ENCODE results near the gene DAB2IP.

DAB2IP gene

DNA sequence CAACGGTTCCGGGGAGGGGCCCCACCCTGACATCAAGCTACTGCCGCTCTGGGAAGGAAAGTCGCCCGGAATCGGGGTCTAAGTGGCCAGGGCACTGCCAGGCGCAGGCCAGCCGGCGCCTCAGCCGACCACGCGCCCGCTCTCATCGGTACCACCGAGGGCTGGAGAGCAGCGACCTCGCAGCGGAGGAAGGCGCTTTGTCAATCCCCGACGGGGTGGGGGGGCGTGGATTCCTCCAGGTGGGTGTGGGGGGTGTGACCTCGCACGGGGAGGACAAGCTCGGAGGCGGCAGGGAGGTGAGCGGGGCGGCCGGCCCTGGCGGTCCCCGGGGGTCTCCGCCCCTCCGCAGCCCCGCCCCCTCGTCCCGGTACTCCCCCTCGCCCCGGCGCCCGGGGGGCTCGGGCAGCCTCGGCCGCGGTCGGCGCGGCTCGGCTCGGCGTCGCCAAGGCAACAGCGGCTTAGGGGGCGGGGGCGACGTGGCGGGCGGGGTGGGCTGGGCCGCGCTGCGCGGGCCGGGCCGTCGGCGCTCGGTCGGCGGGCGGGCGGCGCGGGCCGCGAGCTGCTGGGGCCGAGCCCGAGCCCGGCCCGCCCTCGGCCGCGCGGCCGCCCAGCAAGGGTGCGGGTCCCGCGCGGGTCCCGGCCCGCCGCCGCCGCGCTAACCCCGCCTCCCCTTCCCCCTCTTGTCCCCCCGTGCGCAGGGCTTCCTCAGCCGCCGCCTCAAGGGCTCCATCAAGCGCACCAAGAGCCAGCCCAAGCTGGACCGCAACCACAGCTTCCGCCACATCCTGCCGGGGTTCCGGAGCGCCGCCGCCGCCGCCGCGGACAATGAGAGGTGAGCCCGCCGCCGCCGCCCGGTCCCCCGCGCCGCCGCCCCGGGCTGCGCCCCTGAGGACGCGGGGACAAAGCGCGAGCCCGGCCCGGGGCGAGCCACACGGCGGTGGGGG lies 47.5 kb downstream of the DAB2IP start:
- Mint-ChIP-seq H3K36me3 (ENCODE audit: insufficient read depth) (no peaks in the 10 kb centered on the region), H3K4me1 (peaks cover 22% of the 10 kb centered on the region), H3K27ac (ENCODE audit: low read depth) (no peak overlapping the region), H3K9me3 (no peaks in the 10 kb centered on the region), H3K27me3 (peaks cover 20% of the 10 kb centered on the region), H3K4me3 (peak overlapping the region; percentile 54)
- DNase-seq (ENCODE audit: low spot score in 2 of 2) (peak; percentile 24 to 56), ATAC-seq (replicated peaks; ENCODE audit: extremely low read depth, poor library complexity, severe bottlenecking) (peak; percentile 80)

GRCh38 chr9:121699571-121700164 lies 48.2 kb downstream of the DAB2IP start:
- peak; percentile 21 for ATAC-seq (replicated peaks; ENCODE audit: extremely low read depth, poor library complexity, severe bottlenecking)

GRCh38 chr9:121700165-121700831 lies 48.9 kb downstream of the DAB2IP start:
- Mint-ChIP-seq H3K36me3 (ENCODE audit: insufficient read depth) (no peaks in the 10 kb centered on the region), H3K27me3 (peaks cover 20% of the 10 kb centered on the region), H3K4me3 (peak overlapping the region; percentile 52), H3K27ac (ENCODE audit: low read depth) (no peak overlapping the region), H3K4me1 (peaks cover 22% of the 10 kb centered on the region), H3K9me3 (no peaks in the 10 kb centered on the region)
- peak in 1 of 2 donors; percentile 13 for DNase-seq (ENCODE audit: low spot score in 2 of 2)
- no peak for ATAC-seq (replicated peaks; ENCODE audit: extremely low read depth, poor library complexity, severe bottlenecking)

More at GRCh38 chr9:121699571-121700164, 48.2 kb downstream of the DAB2IP start:
- DNase-seq (ENCODE audit: low spot score in 2 of 2): no peak
- Mint-ChIP-seq H3K9me3 (no peaks in the 10 kb centered on the region), H3K4me1 (peaks cover 22% of the 10 kb centered on the region), H3K4me3 (peak overlapping the region; percentile 52), H3K27me3 (peaks cover 20% of the 10 kb centered on the region), H3K27ac (ENCODE audit: low read depth) (no peak overlapping the region), H3K36me3 (ENCODE audit: insufficient read depth) (no peaks in the 10 kb centered on the region)

- no peak for ATAC-seq (replicated peaks; ENCODE audit: extremely low read depth, poor library complexity, severe bottlenecking)
- Mint-ChIP-seq H3K4me1 (peaks cover 22% of the 10 kb centered on the region), H3K27me3 (peaks cover 20% of the 10 kb centered on the region), H3K27ac (ENCODE audit: low read depth) (no peak overlapping the region), H3K4me3 (no peak overlapping the region), H3K36me3 (ENCODE audit: insufficient read depth) (no peaks in the 10 kb centered on the region), H3K9me3 (no peaks in the 10 kb centered on the region)
- DNase-seq (ENCODE audit: low spot score in 2 of 2): no peak
Measured at GRCh38 chr9:121700832-121701419, 49.5 kb downstream of the DAB2IP start.

DNA sequence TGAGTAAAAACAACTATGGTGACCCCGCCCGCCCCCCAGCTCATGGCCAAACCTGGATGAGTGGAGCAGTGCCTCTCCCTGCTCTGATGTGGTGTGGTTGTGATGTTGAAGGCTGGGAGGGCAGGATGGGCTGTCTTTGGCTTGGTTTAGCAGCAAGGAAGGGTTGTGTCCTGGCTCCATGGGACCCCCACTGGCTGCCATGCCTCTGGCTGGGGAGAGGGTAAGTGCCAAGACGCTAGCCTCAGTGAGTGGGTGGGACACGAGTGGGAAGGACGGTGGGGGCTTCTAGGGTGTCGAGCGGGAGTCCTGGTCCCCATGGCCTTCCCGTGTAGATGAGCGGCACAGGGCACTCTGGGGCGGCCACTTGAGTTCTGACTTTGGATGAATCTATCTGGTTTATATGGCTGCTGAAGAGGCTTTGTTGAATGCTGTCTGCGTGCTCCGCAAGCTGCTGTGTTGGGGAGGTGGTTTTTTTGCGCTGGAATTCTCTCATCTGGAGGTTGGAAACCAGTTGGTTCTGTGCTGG lies 50.4 kb downstream of the DAB2IP start:
- Mint-ChIP-seq H3K9me3 (no peaks in the 10 kb centered on the region), H3K27me3 (peaks cover 15% of the 10 kb centered on the region), H3K36me3 (ENCODE audit: insufficient read depth) (no peaks in the 10 kb centered on the region), H3K4me1 (peaks cover 20% of the 10 kb centered on the region), H3K4me3 (no peak overlapping the region), H3K27ac (ENCODE audit: low read depth) (no peak overlapping the region)
- ATAC-seq (replicated peaks; ENCODE audit: extremely low read depth, poor library complexity, severe bottlenecking) (no peak), DNase-seq (ENCODE audit: low spot score in 2 of 2) (no peak)

DNA sequence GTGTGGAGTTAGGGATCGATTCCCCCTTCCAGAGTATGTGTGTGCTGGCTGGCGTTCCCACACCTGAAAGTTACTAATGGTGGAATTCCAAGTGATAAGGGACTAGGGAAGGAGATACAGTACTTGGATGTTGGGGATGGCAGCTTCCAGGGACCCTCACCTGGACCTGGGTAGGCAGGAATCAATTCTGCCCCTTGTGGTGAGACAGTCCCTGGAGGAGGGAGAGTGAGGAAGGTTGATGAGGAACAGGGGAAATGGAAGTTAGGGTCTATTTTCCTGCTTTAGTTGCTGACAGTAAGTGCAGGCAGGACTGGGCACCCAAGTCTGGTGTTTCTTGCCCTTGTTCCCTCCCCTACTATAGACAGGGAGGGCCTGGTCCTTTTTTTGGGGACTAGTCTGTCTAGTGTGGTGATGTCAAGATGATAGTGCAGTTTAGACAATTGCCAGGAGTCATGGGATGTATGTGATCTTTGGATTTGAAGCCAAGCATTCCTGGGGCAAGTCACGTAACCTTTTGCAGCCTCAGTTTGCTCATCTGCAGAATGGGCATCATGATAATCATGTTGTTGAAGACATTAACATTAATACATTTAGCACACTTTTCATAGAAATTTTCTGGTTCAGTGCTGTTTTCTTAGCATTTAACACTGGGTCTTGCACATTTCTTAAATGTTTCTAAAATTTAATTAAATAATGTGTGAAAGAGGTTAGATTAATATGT lies 51.7 kb downstream of the DAB2IP start:
- H3K27ac Mint-ChIP-seq (ENCODE audit: low read depth): no peak overlapping the region
- no peaks in the 10 kb centered on the region for H3K36me3 Mint-ChIP-seq (ENCODE audit: insufficient read depth)
- no peak for ATAC-seq (replicated peaks; ENCODE audit: extremely low read depth, poor library complexity, severe bottlenecking)
- DNase-seq (ENCODE audit: low spot score in 2 of 2): no peak
- H3K27me3 Mint-ChIP-seq: peaks cover 1% of the 10 kb centered on the region
- H3K4me1 Mint-ChIP-seq: peaks cover 17% of the 10 kb centered on the region
- H3K9me3 Mint-ChIP-seq: no peaks in the 10 kb centered on the region
- no peak overlapping the region for H3K4me3 Mint-ChIP-seq

- ATAC-seq (replicated peaks; ENCODE audit: extremely low read depth, poor library complexity, severe bottlenecking) (no peak), DNase-seq (ENCODE audit: low spot score in 2 of 2) (no peak)
- no peak overlapping the region for H3K27ac Mint-ChIP-seq (ENCODE audit: low read depth)
- peaks cover 18% of the 10 kb centered on the region for H3K4me1 Mint-ChIP-seq
- no peaks in the 10 kb centered on the region for H3K27me3 Mint-ChIP-seq
- no peaks in the 10 kb centered on the region for H3K9me3 Mint-ChIP-seq
- no peak overlapping the region for H3K4me3 Mint-ChIP-seq
- H3K36me3 Mint-ChIP-seq (ENCODE audit: insufficient read depth): no peaks in the 10 kb centered on the region
Measured at GRCh38 chr9:121704281-121704680, 52.8 kb downstream of the DAB2IP start.

- ATAC-seq (replicated peaks; ENCODE audit: extremely low read depth, poor library complexity, severe bottlenecking): no peak
- DNase-seq (ENCODE audit: low spot score in 2 of 2): no peak
- H3K4me1 Mint-ChIP-seq: peaks cover 13% of the 10 kb centered on the region
- no peak overlapping the region for H3K27ac Mint-ChIP-seq (ENCODE audit: low read depth)
- H3K9me3 Mint-ChIP-seq: no peaks in the 10 kb centered on the region
- H3K4me3 Mint-ChIP-seq: no peak overlapping the region
- no peaks in the 10 kb centered on the region for H3K36me3 Mint-ChIP-seq (ENCODE audit: insufficient read depth)
- no peaks in the 10 kb centered on the region for H3K27me3 Mint-ChIP-seq
Measured at GRCh38 chr9:121706149-121706750, 54.8 kb downstream of the DAB2IP start.

DNA sequence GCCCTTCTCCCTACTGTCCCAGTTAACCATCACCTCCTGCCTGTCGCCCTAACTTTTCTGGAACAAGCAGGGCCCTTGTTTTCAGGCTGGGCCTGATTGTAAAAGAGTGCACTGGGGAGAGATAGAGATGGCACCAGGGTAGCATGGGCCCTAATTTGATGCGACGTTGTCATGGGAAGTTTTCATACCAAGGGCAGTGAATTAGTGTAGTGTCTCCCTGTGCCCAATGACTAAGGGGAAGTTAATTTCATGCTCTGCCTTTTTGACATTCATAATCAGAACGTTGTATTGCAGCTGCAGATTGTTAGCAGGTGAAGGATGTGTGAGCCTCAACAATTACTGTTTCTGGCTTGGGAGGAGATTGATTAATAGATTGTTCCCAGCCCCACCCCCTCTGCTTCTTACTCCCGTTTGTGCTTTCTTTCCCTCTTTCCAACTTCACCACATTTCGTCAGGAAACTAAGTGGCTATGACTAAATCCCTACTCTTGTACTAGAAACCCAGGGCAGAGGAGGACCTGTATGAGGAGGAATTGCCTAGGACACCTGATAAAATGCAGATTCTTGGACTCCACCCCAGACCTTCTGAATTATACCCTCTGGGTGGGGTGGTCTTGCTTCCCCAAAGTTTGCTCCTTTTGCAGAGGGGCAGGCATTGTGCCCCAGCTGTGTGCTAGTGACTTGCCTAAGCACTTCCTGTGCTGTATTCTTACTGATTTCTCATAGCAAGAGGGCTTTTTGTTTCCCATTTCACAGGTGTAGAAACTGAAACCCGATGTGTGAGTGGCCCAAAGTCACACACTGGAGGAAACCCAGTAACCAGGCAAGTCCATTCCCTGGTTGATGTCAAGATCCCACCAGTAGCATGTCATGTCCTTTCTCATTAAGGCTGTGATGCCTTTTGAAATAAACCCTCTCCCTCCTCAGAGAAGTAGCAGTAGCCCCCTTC lies 56.3 kb downstream of the DAB2IP start:
- Mint-ChIP-seq H3K9me3 (no peaks in the 10 kb centered on the region), H3K4me1 (peaks cover 13% of the 10 kb centered on the region), H3K4me3 (no peak overlapping the region), H3K27ac (ENCODE audit: low read depth) (no peak overlapping the region), H3K27me3 (no peaks in the 10 kb centered on the region), H3K36me3 (ENCODE audit: insufficient read depth) (no peaks in the 10 kb centered on the region)
- DNase-seq (ENCODE audit: low spot score in 2 of 2): no peak
- peak; percentile 46 for ATAC-seq (replicated peaks; ENCODE audit: extremely low read depth, poor library complexity, severe bottlenecking)

GRCh38 chr9:121708768-121709488 lies 57.5 kb downstream of the DAB2IP start:
- DNase-seq (ENCODE audit: low spot score in 2 of 2): no peak
- no peak for ATAC-seq (replicated peaks; ENCODE audit: extremely low read depth, poor library complexity, severe bottlenecking)
- H3K4me1 Mint-ChIP-seq: peaks cover 13% of the 10 kb centered on the region
- H3K27ac Mint-ChIP-seq (ENCODE audit: low read depth): no peak overlapping the region
- H3K27me3 Mint-ChIP-seq: no peaks in the 10 kb centered on the region
- H3K36me3 Mint-ChIP-seq (ENCODE audit: insufficient read depth): no peaks in the 10 kb centered on the region
- no peaks in the 10 kb centered on the region for H3K9me3 Mint-ChIP-seq
- no peak overlapping the region for H3K4me3 Mint-ChIP-seq

Data from central memory CD8-positive, alpha-beta T cell (primary cell).